ENCODE measurements around the gene SLC7A6.

The SLC7A6 gene

DNA sequence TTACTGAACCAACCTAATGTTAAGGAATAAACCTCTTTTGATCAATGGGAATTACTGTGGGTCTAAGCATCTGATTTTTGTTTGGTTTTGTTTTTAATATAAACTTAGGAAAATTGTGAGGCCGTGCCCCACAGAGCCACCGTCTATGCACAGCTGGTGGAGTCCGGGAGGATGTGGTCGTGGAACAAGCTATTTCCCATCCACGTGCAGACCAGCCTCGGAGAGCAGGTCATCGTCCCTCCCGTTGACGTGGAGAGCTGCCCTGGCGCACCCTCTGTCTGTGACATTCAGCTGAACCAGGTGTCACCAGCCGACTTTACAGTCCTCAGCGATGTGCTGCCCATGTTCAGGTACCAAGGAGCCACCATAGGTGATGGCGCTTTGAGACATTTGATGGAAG, 74.9 kb downstream of the SLC7A6 start:
- in situ Hi-C loops (cut with MboI; ENCODE audit: low sequenced_read_pairs), result no loop called here

DNA sequence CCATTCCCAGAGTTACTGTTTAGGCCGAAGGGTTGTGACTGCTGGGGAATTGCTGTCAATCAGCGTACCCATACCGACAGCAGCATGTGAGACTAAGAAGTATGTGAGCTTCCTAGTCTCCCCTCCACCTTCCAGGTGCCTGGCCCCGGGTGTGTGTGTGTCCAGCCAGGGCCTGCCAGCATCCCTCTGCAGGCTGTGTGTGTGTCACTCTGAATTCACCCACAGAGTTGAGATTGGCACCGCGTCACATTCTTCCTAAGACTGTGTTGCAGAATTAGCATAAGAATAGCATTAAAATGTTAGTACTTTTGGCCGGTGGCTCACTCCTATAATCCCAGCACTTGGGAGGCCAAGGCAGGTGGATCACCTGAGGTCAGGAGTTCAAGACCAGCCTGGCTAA, 78.3 kb downstream of the SLC7A6 start:
- in situ Hi-C loops (cut with MboI; ENCODE audit: low sequenced_read_pairs), result no loop called here

DNA sequence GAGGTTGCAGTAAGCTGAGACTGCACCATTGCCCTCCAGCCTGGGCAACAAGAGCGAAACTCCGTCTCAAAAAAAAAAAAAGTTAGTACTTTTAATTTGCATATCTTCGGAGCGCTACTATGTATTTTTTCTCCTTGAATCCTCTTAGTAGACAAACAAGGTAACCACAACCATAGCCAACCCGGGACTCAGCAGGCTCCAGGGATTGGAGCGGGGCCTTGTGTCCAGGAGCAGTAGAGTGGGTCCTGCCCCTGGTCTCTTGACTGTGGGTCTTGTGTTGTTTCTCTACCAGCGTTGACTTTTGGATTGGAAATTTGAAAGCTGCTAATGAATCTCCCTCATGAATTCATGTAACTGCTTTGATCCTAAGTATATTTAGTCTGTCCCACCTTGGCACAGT, 78.8 kb downstream of the SLC7A6 start:
- in situ Hi-C loops (cut with MboI; ENCODE audit: low sequenced_read_pairs), result no loop called here

DNA sequence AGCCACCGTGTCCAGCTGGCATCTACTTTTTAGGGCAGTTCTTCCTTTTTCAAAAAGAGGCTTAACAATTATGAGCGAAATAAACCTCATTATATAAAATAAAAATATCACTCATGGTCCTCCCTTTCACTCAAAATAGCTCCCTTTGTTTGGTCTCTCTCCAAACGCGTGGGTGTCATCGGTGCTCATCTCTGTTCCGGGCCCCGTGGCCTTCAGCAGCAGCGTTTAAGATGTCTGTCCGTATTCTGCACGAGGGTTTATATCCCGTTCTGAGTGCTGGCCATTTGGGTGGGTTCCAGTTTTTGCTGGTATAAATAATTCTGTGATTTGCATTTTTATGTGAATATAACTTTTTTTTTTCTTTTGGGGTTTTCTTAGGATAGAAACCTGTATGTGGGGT, 79.9 kb downstream of the SLC7A6 start:
- in situ Hi-C loops (cut with MboI; ENCODE audit: low sequenced_read_pairs), result no loop called here

DNA sequence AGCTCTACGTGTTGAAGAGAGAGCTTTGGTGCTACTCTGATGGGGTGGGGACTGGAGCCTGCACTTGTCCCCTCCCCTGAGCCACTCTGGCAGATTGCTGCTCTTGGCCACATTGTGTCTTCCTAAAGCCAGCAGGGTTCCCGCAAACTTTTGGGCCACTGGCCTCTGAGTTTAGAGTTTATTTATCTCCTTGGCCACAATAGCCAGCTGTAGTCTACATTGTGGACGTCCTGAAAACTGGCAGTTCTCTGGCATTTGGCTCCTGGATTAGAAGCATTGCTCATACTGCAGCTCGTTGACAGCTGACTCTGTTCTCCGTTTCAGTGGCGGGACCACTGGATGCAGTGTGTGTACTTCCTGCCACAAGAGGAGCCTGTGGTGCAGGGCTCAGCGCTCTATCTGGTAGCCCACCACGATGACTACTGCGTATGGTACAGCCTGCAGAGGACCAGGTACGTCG, 81.1 kb downstream of the SLC7A6 start:
- in situ Hi-C loops (cut with MboI; ENCODE audit: low sequenced_read_pairs), result no loop called here

DNA sequence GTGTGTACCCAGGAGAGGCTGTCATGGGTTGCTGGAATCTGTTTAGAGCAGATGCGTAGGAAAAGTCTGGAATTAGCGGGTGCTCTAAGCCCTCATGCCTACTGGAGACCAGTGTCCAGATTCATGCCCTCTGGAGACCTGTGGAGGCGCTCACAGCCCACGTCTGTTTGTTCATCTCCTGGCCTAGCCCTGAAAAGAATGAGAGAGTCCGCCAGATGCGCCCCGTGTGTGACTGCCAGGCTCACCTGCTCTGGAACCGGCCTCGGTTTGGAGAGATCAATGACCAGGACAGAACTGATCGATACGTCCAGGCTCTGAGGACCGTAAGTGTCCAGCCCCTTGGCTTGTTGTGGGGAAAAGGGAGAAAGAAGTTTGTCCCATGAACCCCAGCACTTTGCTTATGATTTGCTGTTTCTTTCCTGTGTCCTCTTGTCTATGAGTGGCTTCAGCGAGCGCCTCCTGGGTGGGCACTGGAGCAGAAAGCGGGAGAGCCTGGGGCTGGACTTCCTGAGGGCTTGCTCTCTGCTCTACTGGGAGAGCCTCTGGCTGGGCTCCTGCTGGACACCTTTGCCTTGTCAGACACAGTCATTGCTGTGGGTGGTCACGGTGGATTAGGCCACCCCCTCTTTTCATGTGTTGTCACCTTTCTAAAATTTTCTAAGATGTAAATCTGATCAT, 81.8 kb downstream of the SLC7A6 start:
- in situ Hi-C loops (cut with MboI; ENCODE audit: low sequenced_read_pairs), result no loop called here

DNA sequence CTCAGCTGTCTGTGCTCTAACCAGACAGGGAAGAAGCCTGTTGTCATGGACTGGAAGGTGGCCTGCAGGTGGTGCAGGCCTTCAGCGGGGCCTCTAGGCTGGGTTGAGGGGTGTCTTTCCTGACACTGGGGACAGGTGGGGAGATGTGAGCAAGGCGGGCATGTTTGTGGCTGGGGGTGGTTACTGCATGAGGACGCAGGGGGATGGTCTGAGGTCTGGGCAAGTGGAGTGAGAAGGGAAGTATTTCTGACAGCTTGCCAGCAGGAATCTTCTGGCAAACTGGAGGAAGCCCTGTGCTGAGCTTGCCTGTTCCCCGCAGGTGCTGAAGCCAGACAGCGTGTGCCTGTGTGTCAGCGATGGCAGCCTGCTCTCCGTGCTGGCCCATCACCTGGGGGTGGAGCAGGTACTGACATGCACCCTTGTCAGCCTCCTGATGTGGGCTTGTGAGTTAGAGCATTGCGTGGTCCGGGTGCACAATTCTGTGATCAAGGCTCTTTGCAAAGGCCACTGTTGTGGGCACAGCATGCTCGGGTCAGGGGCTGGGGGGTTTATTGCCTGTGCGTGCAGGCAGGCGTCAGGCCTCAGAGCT, 82.7 kb downstream of the SLC7A6 start:
- in situ Hi-C loops (cut with MboI; ENCODE audit: low sequenced_read_pairs), result no loop called here

DNA sequence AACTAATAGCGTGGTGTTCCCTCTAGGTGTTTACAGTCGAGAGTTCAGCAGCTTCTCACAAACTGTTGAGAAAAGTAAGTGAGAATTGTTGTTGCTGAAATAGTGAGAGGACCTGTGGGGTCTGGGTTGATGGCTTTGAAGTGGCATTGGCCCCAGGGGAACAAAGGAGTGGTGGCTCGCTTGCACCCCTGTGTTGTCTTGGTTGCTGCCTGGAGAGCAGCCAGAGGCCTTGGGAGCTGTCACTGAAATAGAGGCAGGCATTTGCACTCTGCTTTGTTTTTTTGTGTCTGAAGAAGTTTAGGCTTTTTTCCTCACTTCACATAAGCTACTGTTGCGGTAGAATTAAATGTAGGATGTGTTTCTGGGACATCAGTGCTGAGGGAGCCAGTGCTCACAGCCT, 83.3 kb downstream of the SLC7A6 start:
- in situ Hi-C loops (cut with MboI; ENCODE audit: low sequenced_read_pairs), result no loop called here

DNA sequence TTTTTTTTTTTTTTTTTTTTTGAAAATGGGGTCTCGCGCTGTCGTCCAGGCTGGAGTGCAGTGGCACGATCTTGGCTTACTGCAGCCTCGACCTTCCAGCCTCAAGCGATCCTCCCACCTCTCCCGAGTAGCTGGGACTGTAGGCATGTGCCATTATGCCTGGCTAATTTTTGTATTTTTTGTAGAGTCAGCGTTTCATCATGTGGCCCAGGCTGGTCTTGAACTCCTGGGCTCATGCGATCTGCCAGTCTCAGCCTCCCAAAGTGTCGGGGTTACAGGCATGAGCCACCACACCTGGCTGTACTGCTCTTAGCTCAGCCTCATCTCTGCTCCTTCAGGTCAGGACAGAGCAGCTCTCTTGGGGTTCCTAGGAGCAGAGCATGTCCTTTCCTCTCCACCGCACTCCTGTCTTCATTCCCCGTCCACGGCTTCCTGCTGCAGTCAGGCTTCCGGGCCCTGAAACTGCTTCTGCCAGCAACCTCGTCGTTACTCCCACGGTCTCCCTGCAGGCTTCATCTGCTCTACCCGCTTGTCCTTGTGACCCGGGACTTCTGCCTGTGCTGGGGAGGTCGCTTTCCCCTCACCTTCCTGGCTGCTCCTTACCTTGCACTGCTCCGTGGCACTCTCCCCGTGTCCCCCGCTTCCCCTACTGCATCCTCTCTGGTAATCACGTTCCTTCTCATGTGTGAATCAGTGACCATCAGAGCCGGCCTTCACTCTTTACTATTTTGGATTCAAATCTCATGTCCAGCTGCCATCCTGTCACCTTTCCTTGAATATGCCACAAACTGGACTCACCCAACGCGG, 84.5 kb downstream of the SLC7A6 start:
- in situ Hi-C loops (cut with MboI; ENCODE audit: low sequenced_read_pairs), result no loop called here

DNA sequence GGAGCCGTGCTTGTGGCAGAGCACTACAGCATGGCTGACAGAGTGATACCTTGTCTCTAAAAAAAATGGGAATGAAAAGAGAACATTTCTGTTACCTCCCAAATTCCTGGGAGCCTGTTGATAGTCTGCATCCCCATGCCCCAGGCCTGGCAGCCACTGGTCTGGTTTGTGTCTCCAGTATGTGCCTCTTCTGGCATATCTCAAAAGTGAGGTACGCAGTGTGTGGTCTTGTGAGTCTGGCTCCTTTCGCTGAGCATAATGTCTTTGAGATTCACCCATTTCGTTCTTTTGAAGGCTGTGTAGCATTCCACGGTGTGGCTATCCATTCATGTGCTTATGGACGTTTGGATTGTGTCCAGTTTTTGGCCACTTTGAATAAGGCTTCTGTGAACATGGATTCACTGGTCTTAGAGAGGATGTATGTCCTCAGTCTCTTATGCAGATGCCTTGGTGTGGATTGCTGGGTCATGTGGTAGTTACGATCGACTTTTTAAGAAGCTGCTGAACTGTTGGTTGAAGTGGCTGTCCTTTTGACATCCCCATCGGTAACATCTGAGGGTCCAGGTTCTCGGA, 85.6 kb downstream of the SLC7A6 start:
- in situ Hi-C loops (cut with MboI; ENCODE audit: low sequenced_read_pairs), result no loop called here

DNA sequence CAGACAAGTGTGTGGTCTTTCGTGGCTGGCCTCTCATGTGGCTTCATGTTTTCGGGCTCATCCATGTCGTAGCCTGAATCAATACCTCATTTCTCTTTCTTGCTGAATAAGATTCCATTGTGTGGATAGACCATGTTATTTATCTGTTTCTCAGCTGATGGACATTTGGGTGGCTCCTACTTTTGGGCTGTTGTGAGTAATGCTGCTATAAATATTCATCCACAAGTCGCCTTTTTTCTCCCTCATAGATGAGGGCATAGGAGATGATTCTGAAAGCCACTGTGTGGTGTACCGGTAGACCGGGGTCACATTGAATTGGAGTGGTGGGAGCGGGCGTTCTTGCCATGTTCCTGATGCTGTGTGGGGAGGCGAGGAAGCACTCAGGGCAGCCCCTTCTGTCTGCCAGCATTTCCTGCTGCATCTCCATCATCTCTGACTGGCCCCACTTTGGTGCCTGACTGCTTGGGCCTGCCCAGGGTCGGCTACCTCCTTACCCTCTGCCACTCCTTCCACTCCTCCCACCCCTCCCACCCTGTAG, 86.6 kb downstream of the SLC7A6 start:
- in situ Hi-C loops (cut with MboI; ENCODE audit: low sequenced_read_pairs), result no loop called here

Data from HL-60/S4 (cell line).